GM12865 (cell line): ENCODE measurements around the gene HAGH.
"Not testable (repeated sequence)": the region's sequence is repeated elsewhere in the genome, so short reads cannot be mapped to it uniquely, and the experiment has no call there.

Source experiments
- DNase-seq: peaks from one replicate; pipeline ENCODE4 v3.0.0; 2010; ENCODE audit warnings: low read depth
- H3K4me3 ChIP-seq: 2 replicates; pipeline ENCODE4 v1.5.1; 2011; ENCODE audit warnings: mild to moderate bottlenecking, low read depth, low read length, control low read depth
- TF ChIP-seq, protein P1 (sequence below): IDR thresholded peaks from 2 replicates; pipeline ENCODE4 v1.5.1; 2011; ENCODE audit warnings: low read length, control low read depth, low read depth, inconsistent platforms; ENCODE audit not compliant: insufficient read depth; ENCODE audit errors: missing control alignments

HAGH gene

DNA sequence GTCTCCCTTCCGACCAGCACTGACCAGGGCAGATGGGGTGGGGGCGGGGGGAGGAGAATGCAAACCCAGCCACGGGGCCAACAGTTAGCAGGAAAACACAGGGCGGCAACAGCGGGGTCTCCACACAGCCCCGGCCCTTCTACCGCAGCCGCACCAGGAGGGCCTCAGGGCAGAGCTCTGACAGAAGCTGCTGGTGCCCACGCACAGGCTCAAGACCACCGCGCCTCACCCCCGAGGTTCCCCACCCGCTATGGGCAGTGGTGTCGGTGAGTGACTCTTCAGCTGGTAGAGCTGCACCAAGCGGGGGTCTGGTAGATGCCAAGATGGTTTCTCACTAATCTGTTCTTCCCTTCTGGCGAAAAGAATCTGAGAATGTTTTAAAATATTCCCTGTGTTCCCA lies 16.1 kb downstream of the HAGH start:
- TF ChIP-seq, protein P1, sequence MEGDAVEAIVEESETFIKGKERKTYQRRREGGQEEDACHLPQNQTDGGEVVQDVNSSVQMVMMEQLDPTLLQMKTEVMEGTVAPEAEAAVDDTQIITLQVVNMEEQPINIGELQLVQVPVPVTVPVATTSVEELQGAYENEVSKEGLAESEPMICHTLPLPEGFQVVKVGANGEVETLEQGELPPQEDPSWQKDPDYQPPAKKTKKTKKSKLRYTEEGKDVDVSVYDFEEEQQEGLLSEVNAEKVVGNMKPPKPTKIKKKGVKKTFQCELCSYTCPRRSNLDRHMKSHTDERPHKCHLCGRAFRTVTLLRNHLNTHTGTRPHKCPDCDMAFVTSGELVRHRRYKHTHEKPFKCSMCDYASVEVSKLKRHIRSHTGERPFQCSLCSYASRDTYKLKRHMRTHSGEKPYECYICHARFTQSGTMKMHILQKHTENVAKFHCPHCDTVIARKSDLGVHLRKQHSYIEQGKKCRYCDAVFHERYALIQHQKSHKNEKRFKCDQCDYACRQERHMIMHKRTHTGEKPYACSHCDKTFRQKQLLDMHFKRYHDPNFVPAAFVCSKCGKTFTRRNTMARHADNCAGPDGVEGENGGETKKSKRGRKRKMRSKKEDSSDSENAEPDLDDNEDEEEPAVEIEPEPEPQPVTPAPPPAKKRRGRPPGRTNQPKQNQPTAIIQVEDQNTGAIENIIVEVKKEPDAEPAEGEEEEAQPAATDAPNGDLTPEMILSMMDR, result no peak
- DNase-seq, result no peak
- H3K4me3 ChIP-seq, result no peak overlapping the region

DNA sequence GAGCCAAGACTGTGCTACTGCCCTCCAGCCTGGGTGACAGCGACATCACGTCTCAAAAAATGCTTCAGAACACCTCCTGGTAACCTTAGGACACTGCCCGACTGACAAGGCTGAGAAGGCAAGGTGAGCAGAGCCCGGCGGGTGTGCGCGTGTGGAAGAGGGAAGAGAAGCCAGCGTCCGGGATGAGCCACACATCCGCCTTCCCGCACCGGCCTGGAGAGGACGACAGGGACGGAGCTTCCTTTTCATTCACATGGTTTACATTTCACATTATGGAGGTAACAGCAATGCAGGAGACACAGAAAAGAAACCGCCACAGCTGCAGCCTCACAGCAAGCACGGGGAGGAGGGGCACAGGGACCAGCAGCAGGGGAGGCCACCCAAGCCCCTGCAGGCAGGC lies 16.5 kb downstream of the HAGH start:
- no peak for DNase-seq
- TF ChIP-seq, protein P1, result no peak

DNA sequence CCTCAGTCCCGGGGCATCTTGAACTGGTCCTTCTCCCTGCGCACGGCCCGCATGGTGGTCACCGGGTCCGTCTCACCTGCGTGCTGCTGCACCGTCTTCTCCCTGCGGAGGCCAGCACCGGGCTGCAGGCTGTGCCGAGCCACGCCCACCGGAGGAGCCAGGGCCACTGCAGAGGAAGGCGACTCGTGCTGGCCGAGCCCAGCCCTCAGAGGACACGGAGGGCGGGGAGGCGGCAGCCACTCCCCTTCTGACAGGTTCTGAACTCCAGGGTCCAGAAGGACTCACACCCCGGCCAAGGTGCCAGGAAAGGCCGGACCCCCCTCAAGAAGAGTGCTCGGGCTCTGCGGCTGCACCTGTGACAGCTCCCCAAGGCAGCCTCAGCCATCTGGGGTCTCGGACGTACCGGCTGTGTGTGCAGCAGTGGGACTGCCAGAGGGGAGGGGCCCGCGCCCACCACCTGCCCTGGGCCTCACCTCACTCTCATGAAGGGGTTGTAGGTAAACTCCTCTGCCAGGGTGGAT lies 17.3 kb downstream of the HAGH start:
- TF ChIP-seq, protein P1, result no peak
- DNase-seq, result no peak
- no peak overlapping the region for H3K4me3 ChIP-seq

More for the DNA sequence above, 16.5 kb downstream of the HAGH start:
- no peak overlapping the region for H3K4me3 ChIP-seq

DNA sequence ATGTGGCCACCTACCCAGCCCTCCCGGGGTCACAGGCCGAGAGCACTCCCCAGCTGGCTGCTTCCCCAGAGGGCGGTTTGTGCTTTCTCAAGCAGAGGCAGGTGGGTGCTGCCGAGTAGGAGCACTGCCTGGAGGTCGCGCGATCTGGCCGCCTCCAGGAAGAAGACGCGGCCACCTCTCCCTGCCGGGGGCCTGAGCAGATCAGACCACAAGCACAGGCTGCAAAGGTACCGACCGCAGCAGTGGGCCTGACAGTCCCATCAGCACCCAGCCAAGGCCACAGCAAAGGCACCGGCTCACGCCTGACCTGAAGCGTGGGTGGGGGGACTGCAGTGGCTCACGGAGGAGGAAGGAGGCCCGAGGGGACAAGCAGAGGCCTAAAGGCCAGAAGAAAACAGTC lies 17.9 kb downstream of the HAGH start:
- no peak for DNase-seq
- TF ChIP-seq, protein P1, result no peak
- H3K4me3 ChIP-seq, result no peak overlapping the region

DNA sequence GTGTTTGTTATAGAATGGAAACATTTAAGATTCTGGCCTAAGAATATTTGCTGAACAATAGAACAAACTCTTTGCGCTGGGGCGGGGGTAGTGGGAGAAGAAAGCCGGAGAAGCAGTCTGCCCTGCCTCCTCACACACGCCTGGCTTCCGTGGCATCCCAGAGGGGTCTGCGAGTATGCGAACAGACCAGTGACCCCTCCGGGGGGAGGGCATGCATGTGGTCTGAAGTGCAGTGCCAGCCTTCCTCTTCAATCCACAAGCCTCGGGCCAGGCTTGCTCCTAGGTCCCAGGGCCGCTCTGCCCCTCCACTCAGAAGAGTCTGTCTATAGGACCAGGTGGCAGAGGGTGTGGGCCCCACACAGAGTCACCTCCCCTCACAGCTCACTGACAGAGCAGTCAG lies 19.0 kb downstream of the HAGH start:
- no peak for DNase-seq
- H3K4me3 ChIP-seq, result no peak overlapping the region
- TF ChIP-seq, protein P1, result no peak

DNA sequence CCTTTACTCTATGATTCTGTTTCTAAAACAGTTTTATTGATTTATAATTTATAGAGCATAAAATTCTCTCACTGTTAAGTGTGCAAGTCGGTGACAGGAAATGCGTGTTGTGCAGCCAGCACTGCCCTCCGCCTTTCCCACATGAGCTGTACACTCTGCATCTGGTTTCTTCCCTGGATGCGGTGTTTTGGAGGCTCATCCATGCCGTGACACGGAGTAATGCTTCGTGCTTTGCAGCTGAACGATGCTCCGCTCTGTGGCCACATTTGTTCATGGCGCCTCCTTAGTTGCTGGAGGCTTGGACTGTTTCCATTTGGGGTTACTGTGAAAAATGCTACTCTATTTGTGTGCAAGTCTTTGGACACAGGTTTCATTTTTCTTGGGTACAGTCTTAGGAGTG lies 25.9 kb downstream of the HAGH start:
- no peak for DNase-seq
- TF ChIP-seq, protein P1, result no peak
- no peak overlapping the region for H3K4me3 ChIP-seq

DNA sequence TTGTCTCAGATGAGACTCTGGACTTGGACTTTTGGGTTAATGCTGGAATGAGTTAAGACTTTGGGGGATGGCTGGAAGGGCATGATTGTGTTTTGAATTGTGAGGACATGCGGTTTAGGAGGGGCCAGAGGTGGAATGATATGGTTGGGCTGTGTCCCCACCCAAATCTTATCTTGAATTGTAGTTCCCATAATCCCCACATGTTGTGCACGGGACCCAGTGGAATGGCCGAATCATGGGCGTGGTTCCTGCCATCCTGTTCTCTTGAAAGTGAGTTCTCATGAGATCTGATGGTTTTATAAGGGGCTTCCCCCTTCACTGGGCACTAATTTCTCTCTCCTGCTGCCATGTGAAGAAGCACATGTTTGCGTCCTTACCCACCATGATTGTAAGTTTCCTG lies 27.4 kb downstream of the HAGH start:
- H3K4me3 ChIP-seq, DNase-seq: not testable (repeated sequence)
